Tongue (tissue), 2 donors: ENCODE measurements around the gene DNLZ. TPM values are rescaled to one million over a fixed set of nuclear protein-coding genes. Genes with fewer than 3 reads are reported as not detected.
A peak's percentile ranks its signal among the peaks of the same experiment; 100 is the strongest.
"Not testable (repeated sequence)": the region's sequence is repeated elsewhere in the genome, so short reads cannot be mapped to it uniquely, and the experiment has no call there.

Experiments used
- DNase-seq: peaks from one replicate; pipeline ENCODE4 v3.0.0-alpha.2; 2015
- total RNA-seq: library from RNA; depleted of rRNA; stranded (reverse); fragments of >200 nt; gene quantifications from one replicate; pipeline ENCODE4 v1.2.3, GENCODE V29; 2014

DNLZ gene
- total RNA-seq, 1 donor from 2014 or later, result 9.2 TPM

GRCh38 chr9:136331030-136331429 is 32.5 kb downstream of the DNLZ start:
- DNase-seq, result no peak

- DNase-seq, result no peak
Observed at GRCh38 chr9:136330406-136330990, 33.0 kb downstream of the DNLZ start.

GRCh38 chr9:136329636-136330405 is 33.7 kb downstream of the DNLZ start:
- DNase-seq, result no peak

- no peak for DNase-seq
Observed at GRCh38 chr9:136329211-136329627, 34.3 kb downstream of the DNLZ start.

GRCh38 chr9:136328622-136329041 is 34.9 kb downstream of the DNLZ start:
- DNase-seq, result peak; percentile 89

GRCh38 chr9:136328011-136328621 is 35.4 kb downstream of the DNLZ start:
- DNase-seq, result peak; percentile 61

- peak; percentile 77 for DNase-seq
Observed at GRCh38 chr9:136327304-136327974, 36.1 kb downstream of the DNLZ start, which contains the start of gene GPSM1. Gene GPSM1 (plus strand): TSS chr9:136327539. CDS start chr9:136327696, 157 bp downstream.

GRCh38 chr9:136326761-136327303 is 36.7 kb downstream of the DNLZ start:
- peak; percentile 18 for DNase-seq

GRCh38 chr9:136326061-136326760 is 37.3 kb downstream of the DNLZ start:
- DNase-seq, result peak; percentile 81

GRCh38 chr9:136325358-136325757 is 38.2 kb downstream of the DNLZ start:
- no peak for DNase-seq

- DNase-seq, result peak; percentile 42
Observed at GRCh38 chr9:136324501-136325300, 38.8 kb downstream of the DNLZ start.

GRCh38 chr9:136323371-136323789 is 40.2 kb downstream of the DNLZ start:
- DNase-seq, result peak; percentile 63

- no peak for DNase-seq
Observed at GRCh38 chr9:136322756-136323330, 40.7 kb downstream of the DNLZ start.

- no peak for DNase-seq
Observed at GRCh38 chr9:136321561-136321960, 42.0 kb downstream of the DNLZ start.

GRCh38 chr9:136320972-136321371 is 42.6 kb downstream of the DNLZ start:
- DNase-seq, result not testable (repeated sequence)

GRCh38 chr9:136319955-136320354 is 43.6 kb downstream of the DNLZ start:
- DNase-seq, result not testable (repeated sequence)

GRCh38 chr9:136319244-136319643 is 44.3 kb downstream of the DNLZ start:
- not testable (repeated sequence) for DNase-seq

GRCh38 chr9:136318776-136319241 is 44.7 kb downstream of the DNLZ start:
- no peak for DNase-seq

- no peak for DNase-seq
Observed at GRCh38 chr9:136318111-136318775, 45.3 kb downstream of the DNLZ start.

- DNase-seq, result no peak
Observed at GRCh38 chr9:136317695-136318094, 45.8 kb downstream of the DNLZ start.
